IMR-90 (cell line): Measurements from ENCODE around the gene GOLT1A.

ENCODE experiments used
- BHLHE40 ChIP-seq: fragments of 150-350 bp; IDR thresholded peaks from 2 replicates; pipeline ENCODE4 v1.6.1; 2016; ENCODE audit warnings: mild to moderate bottlenecking, low read depth, low read length
- CEBPB ChIP-seq: IDR thresholded peaks from 2 replicates; pipeline ENCODE4 v1.6.1; 2012; ENCODE audit warnings: low read depth, low read length, improper control_type of control experiment
- CTCF ChIP-seq: conservative IDR thresholded peaks from 2 replicates; pipeline ENCODE4 v1.5.1; 2012; ENCODE audit warnings: mild to moderate bottlenecking, low read depth, low read length, improper control_type of control experiment
- ELK1 ChIP-seq: fragments of 150-350 bp; IDR thresholded peaks from 2 replicates; pipeline ENCODE4 v1.6.1; 2016; ENCODE audit warnings: low read depth, mild to moderate bottlenecking, low read length, moderate library complexity, borderline replicate concordance
- MAZ ChIP-seq: IDR thresholded peaks from 2 replicates; pipeline ENCODE4 v1.6.1; 2012; ENCODE audit warnings: low read depth, mild to moderate bottlenecking, low read length, improper control_type of control experiment, moderate library complexity, borderline replicate concordance
- NFE2L2 ChIP-seq: fragments of 150-350 bp; IDR thresholded peaks from 2 replicates; pipeline ENCODE4 v1.6.1; 2016; ENCODE audit warnings: low read depth, mild to moderate bottlenecking, low read length
- POLR2A ChIP-seq: IDR thresholded peaks from 2 replicates; pipeline ENCODE4 v1.6.1; 2012; ENCODE audit warnings: mild to moderate bottlenecking, low read depth, low read length
- RAD21 ChIP-seq: IDR thresholded peaks from 2 replicates; pipeline ENCODE4 v1.6.1; 2012; ENCODE audit warnings: low read length, improper control_type of control experiment
- RCOR1 ChIP-seq: IDR thresholded peaks from 2 replicates; pipeline ENCODE4 v1.6.1; 2012; ENCODE audit warnings: mild to moderate bottlenecking, low read length, improper control_type of control experiment; ENCODE audit not compliant: insufficient replicate concordance
- SMC3 ChIP-seq: fragments of 150-350 bp; IDR thresholded peaks from 2 replicates; pipeline ENCODE4 v1.6.1; 2016; ENCODE audit warnings: low read depth, mild to moderate bottlenecking, antibody characterized with exemption, low read length, moderate library complexity

GRCh38 chr1:204186597-204186996, 27.2 kb downstream of the GOLT1A start:
- TF ChIP-seq POLR2A (no peak), CTCF (no peak), RAD21 (no peak), CEBPB (no peak), RCOR1 (no peak), MAZ (no peak), SMC3 (no peak), ELK1 (no peak), NFE2L2 (no peak), BHLHE40 (no peak)
